WERI-Rb-1 (cell line): Measurements from ENCODE around the gene ACSF3.

Source experiments
- DNase-seq: peaks from one replicate; pipeline ENCODE4 v3.0.0-alpha.2; 2020
- H3K27ac ChIP-seq: fragments of 250-450 bp; sonication (Bioruptor Pico); 2 replicates; pipeline ENCODE4 v1.5.1; 2020; ENCODE audit warnings: mild to moderate bottlenecking, moderate library complexity
- H3K27me3 ChIP-seq: fragments of 250-450 bp; sonication (Bioruptor Pico); 2 replicates; pipeline ENCODE4 v1.5.1; 2021; ENCODE audit warnings: mild to moderate bottlenecking, low read depth, moderate library complexity; ENCODE audit not compliant: insufficient read depth, severe bottlenecking
- H3K36me3 ChIP-seq: fragments of 250-450 bp; sonication (Bioruptor Pico); 2 replicates; pipeline ENCODE4 v1.5.1; 2020; ENCODE audit warnings: mild to moderate bottlenecking, moderate library complexity
- H3K4me3 ChIP-seq: 2 replicates; pipeline ENCODE4 v1.5.1; 2011; ENCODE audit warnings: low read depth, mild to moderate bottlenecking, control low read depth, low read length
- H3K9me3 ChIP-seq: fragments of 250-450 bp; sonication (Bioruptor Pico); 2 replicates; pipeline ENCODE4 v1.5.1; 2021; ENCODE audit warnings: mild to moderate bottlenecking, moderate library complexity; ENCODE audit not compliant: severe bottlenecking
- TF ChIP-seq, protein P1 (sequence below): IDR thresholded peaks from 2 replicates; pipeline ENCODE4 v1.5.1; 2011; ENCODE audit warnings: low read depth, mild to moderate bottlenecking, control low read depth, inconsistent platforms, low read length

Gene ACSF3

DNA sequence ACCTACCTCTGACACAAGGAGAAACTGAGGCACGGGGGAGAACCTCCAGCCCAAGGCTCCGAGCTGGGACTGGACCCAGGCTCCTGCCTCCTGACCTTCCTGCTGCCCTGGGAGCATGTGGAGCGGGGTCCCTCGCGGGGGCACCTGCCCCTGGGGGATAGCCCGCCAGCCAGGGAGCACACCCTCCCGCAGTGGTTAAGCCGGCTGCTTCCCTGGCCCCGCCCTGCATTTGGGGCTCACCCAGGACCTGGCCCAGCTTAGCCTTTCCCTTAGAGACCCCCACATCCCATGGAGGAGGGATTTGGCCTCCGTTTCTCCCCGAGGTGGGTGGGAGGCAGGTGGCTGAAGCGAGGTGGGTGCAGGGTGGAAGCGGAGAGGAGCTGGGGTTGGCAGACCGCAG lies 76.1 kb downstream of the ACSF3 start:
- TF ChIP-seq, protein P1, sequence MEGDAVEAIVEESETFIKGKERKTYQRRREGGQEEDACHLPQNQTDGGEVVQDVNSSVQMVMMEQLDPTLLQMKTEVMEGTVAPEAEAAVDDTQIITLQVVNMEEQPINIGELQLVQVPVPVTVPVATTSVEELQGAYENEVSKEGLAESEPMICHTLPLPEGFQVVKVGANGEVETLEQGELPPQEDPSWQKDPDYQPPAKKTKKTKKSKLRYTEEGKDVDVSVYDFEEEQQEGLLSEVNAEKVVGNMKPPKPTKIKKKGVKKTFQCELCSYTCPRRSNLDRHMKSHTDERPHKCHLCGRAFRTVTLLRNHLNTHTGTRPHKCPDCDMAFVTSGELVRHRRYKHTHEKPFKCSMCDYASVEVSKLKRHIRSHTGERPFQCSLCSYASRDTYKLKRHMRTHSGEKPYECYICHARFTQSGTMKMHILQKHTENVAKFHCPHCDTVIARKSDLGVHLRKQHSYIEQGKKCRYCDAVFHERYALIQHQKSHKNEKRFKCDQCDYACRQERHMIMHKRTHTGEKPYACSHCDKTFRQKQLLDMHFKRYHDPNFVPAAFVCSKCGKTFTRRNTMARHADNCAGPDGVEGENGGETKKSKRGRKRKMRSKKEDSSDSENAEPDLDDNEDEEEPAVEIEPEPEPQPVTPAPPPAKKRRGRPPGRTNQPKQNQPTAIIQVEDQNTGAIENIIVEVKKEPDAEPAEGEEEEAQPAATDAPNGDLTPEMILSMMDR = no peak
- no peaks in the 10 kb centered on the region for H3K9me3 ChIP-seq

DNA sequence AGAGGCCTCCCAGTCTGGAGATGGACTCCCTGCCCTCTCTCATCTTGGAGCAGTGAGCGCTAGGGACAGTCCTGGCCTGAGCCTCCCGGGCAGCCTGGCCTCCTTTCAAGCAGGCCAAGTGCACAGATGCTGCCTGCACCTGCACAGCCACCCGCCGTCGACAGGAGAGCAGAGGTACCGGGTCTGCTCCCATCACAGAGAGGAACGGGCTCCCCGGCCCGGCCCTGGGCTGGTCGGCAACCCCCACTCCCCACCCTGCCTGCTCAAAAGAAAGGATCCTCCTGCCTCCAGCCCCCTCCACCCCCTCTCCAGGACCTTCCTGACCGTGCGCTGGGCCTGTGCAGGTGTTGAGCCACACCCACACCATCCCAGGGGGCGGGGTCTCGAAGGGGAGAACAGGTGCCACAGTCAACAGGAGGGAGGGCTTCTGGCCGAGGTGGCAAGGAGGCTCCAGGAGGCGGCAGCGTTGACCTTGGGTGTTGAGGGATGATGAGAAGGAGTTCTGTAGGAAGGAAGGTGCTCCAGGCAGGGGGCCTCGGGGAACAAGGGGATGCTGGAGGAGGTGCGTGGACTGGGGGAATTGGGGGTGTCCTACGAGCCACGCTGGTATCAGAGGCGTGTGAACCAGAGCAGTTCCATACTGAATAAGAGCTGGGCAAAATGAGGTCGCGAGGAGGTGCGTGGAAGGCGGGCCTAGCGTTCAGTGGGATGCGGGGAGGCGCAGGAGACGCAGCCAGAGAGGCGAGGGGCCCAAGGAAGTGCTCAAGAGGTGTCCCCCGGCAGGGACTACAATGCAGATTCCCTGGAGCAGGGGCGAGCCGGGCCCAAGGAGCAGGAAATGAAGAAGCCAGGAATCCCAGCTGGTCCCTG lies 76.9 kb downstream of the ACSF3 start:
- no peaks in the 10 kb centered on the region for H3K36me3 ChIP-seq
- H3K27ac ChIP-seq = no peak overlapping the region
- H3K4me3 ChIP-seq = peak overlapping the region; percentile 33
- peak; percentile 73 for DNase-seq
- H3K9me3 ChIP-seq = no peaks in the 10 kb centered on the region
- TF ChIP-seq, protein P1 = 0 out of 2 replicates have a peak, but pooled peaks have one; percentile 15
- no peaks in the 10 kb centered on the region for H3K27me3 ChIP-seq

More for the DNA sequence above, 76.1 kb downstream of the ACSF3 start:
- no peak overlapping the region for H3K4me3 ChIP-seq
- no peak overlapping the region for H3K27ac ChIP-seq
- DNase-seq = no peak
- H3K27me3 ChIP-seq = no peaks in the 10 kb centered on the region
- H3K36me3 ChIP-seq = no peaks in the 10 kb centered on the region

DNA sequence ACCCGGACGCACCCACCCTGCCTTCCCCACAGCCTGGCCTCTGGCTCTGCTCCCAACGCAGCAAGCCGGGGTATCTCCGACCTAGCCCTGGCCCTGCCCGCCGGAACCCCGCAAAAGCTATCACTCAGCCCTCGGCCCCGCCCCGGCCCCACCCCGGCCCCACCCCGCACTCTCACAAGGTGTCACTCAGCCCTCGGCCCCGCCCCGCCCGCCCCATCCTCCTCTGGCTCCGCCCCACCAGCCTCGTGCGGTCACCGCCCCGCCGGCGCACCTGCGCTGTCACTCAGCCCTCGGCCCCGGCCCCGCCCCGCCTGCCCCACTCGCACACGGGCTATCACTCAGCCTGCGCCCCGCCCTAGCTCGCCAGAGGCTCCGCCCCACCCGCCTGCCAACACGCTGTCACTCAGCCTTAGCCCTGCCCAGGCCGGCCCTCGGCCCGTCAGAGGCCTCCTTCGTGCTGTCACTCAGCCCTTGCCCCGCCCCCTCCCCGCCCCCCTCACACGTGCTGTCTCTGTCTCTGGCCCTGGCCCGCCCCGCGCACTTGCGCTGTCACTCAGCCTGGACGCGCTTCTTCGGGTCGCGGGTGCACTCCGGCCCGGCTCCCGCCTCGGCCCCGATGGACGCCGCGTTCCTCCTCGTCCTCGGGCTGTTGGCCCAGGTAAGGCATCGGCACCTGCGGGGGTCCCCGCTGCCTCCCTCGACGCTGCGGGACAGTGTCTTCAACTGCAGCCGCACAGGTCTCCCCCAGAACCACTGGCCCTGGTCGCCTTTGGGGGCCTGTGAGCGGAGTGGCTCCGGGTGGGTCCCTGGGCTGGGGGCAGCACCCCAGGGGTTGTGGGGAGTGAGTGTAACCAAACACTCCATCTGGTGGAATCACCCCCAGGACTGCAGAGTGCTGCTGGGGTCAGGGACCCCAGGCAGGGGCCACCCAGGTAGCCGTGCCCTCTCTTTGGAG lies 77.8 kb downstream of the ACSF3 start, which contains the start of gene CDH15:
Gene CDH15 (plus strand): TSS at position 533 of the 955 bp plus-strand sequence. CDS start 84 bp downstream, at position 617.
- DNase-seq = peak; percentile 94
- Histone ChIP-seq H3K27ac (no peak within 1 kb of the TSS), H3K4me3 (peak within 1 kb of the TSS; percentile 33), H3K27me3 (no peaks in the 10 kb centered on the region), H3K36me3 (no peaks in the 10 kb centered on the region), H3K9me3 (no peaks in the 10 kb centered on the region)
- TF ChIP-seq, protein P1 = no peak

DNA sequence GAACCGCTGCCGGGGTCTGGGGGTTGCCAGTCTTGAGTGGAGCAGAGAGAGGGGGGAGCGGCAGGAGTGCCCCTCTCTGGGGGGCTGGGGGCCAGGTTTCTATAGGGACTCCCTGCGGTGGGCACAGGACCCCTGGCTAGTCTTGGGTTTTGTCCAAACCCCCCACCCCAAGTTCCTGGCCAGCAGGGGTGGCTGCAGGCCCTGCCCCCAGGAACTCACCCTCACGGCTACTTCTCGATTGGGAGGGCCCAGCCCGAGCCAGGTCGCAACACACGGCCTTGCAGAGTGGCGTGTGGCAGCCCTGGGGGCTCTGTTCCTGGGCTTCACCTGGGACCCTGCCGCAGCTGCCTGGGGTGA lies 78.5 kb downstream of the ACSF3 start:
- Histone ChIP-seq H3K27ac (no peak overlapping the region), H3K9me3 (no peaks in the 10 kb centered on the region), H3K27me3 (no peaks in the 10 kb centered on the region), H3K4me3 (no peak overlapping the region), H3K36me3 (no peaks in the 10 kb centered on the region)
- TF ChIP-seq, protein P1 = no peak
- no peak for DNase-seq

DNA sequence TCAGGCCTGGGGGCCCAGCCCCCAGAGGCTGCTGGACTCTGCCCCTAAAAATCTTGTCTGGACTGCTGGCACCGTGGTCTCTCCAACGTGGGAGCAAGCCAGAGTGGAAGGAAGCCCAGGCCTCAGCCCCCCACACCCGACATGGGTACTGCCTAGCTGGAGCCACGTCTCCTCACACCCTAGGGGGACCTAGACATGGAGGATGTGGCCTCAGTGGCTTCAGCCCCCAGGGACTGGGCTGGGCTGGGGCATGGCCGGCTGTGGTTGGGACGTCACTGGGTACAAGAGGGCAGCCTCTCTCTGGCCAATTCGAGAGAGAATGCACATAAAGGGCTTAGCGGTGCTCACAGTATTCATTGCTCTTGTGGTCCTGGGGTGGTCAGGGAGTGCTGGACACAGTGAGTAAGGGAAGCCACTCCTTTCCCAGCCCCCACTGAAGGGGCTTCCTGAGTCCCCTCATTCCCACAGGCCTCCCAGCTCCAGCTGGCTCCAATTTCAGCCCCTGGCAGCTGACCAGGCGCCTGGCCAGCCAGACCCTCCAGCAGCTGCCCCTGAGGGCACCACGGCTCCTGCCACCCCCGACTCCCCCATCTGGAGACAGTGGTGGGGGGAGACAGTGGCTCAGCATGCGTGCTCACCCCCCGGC lies 79.0 kb downstream of the ACSF3 start:
- Histone ChIP-seq H3K36me3 (no peaks in the 10 kb centered on the region), H3K9me3 (no peaks in the 10 kb centered on the region), H3K4me3 (no peak overlapping the region), H3K27ac (0 out of 2 replicates have a peak overlapping the region, but pooled peaks have one; percentile 34), H3K27me3 (no peaks in the 10 kb centered on the region)
- no peak for DNase-seq
- TF ChIP-seq, protein P1 = no peak
